Activated CD4-positive, alpha-beta T cell treated with anti-CD3 and anti-CD28 coated beads, Interleukin-2, amount 50 U/mL, for 16 hours (primary cell): ENCODE measurements around the gene SRGAP3.

ENCODE experiments used
- DNase-seq: peaks from one replicate; pipeline ENCODE4 v3.0.0-alpha.2; 2020

Gene SRGAP3

GRCh38 chr3:9077029-9077428, 172.4 kb downstream of the SRGAP3 start:
- no peak for DNase-seq

- no peak for DNase-seq
These were observed 173.7 kb downstream of the SRGAP3 start for GRCh38 chr3:9075762-9076161.

- no peak for DNase-seq
These were observed 175.4 kb downstream of the SRGAP3 start for GRCh38 chr3:9074079-9074478.

GRCh38 chr3:9072667-9073009, 176.8 kb downstream of the SRGAP3 start:
- no peak for DNase-seq

GRCh38 chr3:9071936-9072666, 177.3 kb downstream of the SRGAP3 start:
- DNase-seq: no peak

GRCh38 chr3:9070961-9071360, 178.5 kb downstream of the SRGAP3 start:
- DNase-seq: no peak

- DNase-seq: no peak
These were observed 179.5 kb downstream of the SRGAP3 start for GRCh38 chr3:9069971-9070370.

GRCh38 chr3:9068051-9068450, 181.4 kb downstream of the SRGAP3 start:
- no peak for DNase-seq

GRCh38 chr3:9067352-9067975, 182.0 kb downstream of the SRGAP3 start:
- peak; percentile 30 for DNase-seq

- DNase-seq: no peak
These were observed 182.7 kb downstream of the SRGAP3 start for GRCh38 chr3:9066775-9067174.

GRCh38 chr3:9066141-9066540, 183.3 kb downstream of the SRGAP3 start:
- no peak for DNase-seq

GRCh38 chr3:9064850-9065249, 184.6 kb downstream of the SRGAP3 start:
- DNase-seq: no peak

GRCh38 chr3:9064251-9064650, 185.2 kb downstream of the SRGAP3 start:
- no peak for DNase-seq

GRCh38 chr3:9062570-9062969, 186.9 kb downstream of the SRGAP3 start:
- DNase-seq: no peak

GRCh38 chr3:9061634-9062033, 187.8 kb downstream of the SRGAP3 start:
- no peak for DNase-seq

- no peak for DNase-seq
These were observed 189.7 kb downstream of the SRGAP3 start for GRCh38 chr3:9059489-9060400.

GRCh38 chr3:9056581-9056980, 192.9 kb downstream of the SRGAP3 start:
- DNase-seq: no peak

- DNase-seq: no peak
These were observed 201.7 kb downstream of the SRGAP3 start for GRCh38 chr3:9047452-9048346.

GRCh38 chr3:9045371-9045770, 204.1 kb downstream of the SRGAP3 start:
- DNase-seq: no peak

- no peak for DNase-seq
These were observed 206.4 kb downstream of the SRGAP3 start for GRCh38 chr3:9043063-9043462.

GRCh38 chr3:9041626-9042025, 207.8 kb downstream of the SRGAP3 start:
- DNase-seq: no peak

GRCh38 chr3:9040996-9041395, 208.4 kb downstream of the SRGAP3 start:
- DNase-seq: no peak
